Measurements from ENCODE around the gene FRMD8. TPM values are rescaled to one million over a fixed set of nuclear protein-coding genes. Genes with fewer than 3 reads are reported as not detected.

The FRMD8 gene
- polyA plus RNA-seq, 3 donors: 33.7 to 41.2 (median 35.4) TPM

DNA sequence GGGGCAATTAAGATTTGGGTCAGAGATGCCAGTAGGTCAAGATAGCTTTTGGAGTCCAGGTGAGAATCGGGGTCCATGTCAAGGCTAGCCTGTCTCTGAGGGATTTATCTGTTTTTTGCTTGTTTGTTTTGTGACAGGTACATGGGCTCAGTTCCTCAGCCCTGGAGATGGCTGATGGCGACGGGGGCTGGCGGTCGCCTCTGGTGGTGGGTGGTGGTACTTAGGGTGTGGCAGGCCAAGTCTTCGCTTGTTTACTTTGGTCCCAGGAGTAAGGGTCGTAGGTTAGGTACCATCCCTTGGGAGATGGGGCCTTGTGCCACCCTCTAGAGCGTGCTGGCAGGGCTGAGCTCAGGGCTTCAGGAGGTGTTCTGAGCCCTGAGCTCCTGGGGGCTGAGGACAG, 8.7 kb upstream of the FRMD8 start:
- H3K4me1 Mint-ChIP-seq: peaks cover 31% of the 10 kb centered on the region

GRCh38 chr11:65378208-65378927, 8.1 kb upstream of the FRMD8 start:
- H3K27ac Mint-ChIP-seq: peak overlapping the region; percentile 73 to 91 (median 85)
- TF ChIP-seq, protein P1, sequence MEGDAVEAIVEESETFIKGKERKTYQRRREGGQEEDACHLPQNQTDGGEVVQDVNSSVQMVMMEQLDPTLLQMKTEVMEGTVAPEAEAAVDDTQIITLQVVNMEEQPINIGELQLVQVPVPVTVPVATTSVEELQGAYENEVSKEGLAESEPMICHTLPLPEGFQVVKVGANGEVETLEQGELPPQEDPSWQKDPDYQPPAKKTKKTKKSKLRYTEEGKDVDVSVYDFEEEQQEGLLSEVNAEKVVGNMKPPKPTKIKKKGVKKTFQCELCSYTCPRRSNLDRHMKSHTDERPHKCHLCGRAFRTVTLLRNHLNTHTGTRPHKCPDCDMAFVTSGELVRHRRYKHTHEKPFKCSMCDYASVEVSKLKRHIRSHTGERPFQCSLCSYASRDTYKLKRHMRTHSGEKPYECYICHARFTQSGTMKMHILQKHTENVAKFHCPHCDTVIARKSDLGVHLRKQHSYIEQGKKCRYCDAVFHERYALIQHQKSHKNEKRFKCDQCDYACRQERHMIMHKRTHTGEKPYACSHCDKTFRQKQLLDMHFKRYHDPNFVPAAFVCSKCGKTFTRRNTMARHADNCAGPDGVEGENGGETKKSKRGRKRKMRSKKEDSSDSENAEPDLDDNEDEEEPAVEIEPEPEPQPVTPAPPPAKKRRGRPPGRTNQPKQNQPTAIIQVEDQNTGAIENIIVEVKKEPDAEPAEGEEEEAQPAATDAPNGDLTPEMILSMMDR (IDR thresholded peaks at IDR 0.05): no peak
- Histone ChIP-seq H3K4me1 (ENCODE audit: control insufficient read depth in 1 of 2, insufficient read depth in 2 of 2, low read length in 2 of 2) (peaks cover 40 to 48% of the 10 kb centered on the region in 2 donors), H3K4me3 (replicated peaks in 1 of 3; ENCODE audit: low read depth in 2 of 3, low read length in 3 of 3) (peak overlapping the region in 1 of 3 experiments; percentile 6), H3K36me3 (replicated peaks in 1 of 2; ENCODE audit: control insufficient read depth in 1 of 2, insufficient read depth in 2 of 2, low read length in 2 of 2) (no peaks in the 10 kb centered on the region), H3K27ac (ENCODE audit: low read depth in 1 of 2, low read length in 2 of 2) (peak overlapping the region; percentile 47 to 76), H3K9ac (ENCODE audit: insufficient read depth, low read length, poor library complexity, severe bottlenecking) (peak overlapping the region; percentile 31), H4K20me1 (ENCODE audit: insufficient read depth, low read length) (no peaks in the 10 kb centered on the region), H3K79me2 (ENCODE audit: insufficient read depth, low read length) (peaks cover 14% of the 10 kb centered on the region), H2AFZ (ENCODE audit: insufficient read depth, low read depth, low read length, poor library complexity, severe bottlenecking) (peak overlapping the region; percentile 73), H3K4me2 (replicated peaks; ENCODE audit: extremely low read depth, low read length, poor library complexity, severe bottlenecking) (peak overlapping the region; percentile 43), H3K27me3 (ENCODE audit: control insufficient read depth in 2 of 2, insufficient read depth in 2 of 2, low read length in 2 of 2) (no peaks in the 10 kb centered on the region), H3K9me3 (replicated peaks in 1 of 2; ENCODE audit: control insufficient read depth in 1 of 2, insufficient read depth in 1 of 2, low read length in 2 of 2) (no peaks in the 10 kb centered on the region)
- H3K4me1 Mint-ChIP-seq: peaks cover 37% of the 10 kb centered on the region
- H3K36me3 Mint-ChIP-seq: peaks cover 3 to 5% of the 10 kb centered on the region in 2 donors
- peak; percentile 65 to 78 (median 75) for DNase-seq
- H3K9me3 Mint-ChIP-seq: peaks cover 0 to 3% (median 0%) of the 10 kb centered on the region in 7 donors
- intact Hi-C loops (cut with micrococcal nuclease): no loop called here
- WGBS (ENCODE audit: insufficient coverage): 31% methylated on average over 17 of the region's 19 CpGs
- H3K4me3 Mint-ChIP-seq: peak overlapping the region in 1 of 2 donors; percentile 62
- peaks cover 0 to 3% (median 2%) of the 10 kb centered on the region in 3 donors for H3K27me3 Mint-ChIP-seq (ENCODE audit: low read depth in 3 of 3)

More for the DNA sequence above, 8.7 kb upstream of the FRMD8 start:
- peaks cover 0 to 2% (median 0%) of the 10 kb centered on the region in 7 donors for H3K9me3 Mint-ChIP-seq
- no peaks in the 10 kb centered on the region for H3K27me3 ChIP-seq (ENCODE audit: control insufficient read depth in 2 of 2, insufficient read depth in 2 of 2, low read length in 2 of 2)
- H3K79me2 ChIP-seq (ENCODE audit: insufficient read depth, low read length): peaks cover 14% of the 10 kb centered on the region
- H3K27ac ChIP-seq (ENCODE audit: low read depth in 1 of 2, low read length in 2 of 2): peak overlapping the region; percentile 47 to 76
- peak overlapping the region; percentile 31 for H3K9ac ChIP-seq (ENCODE audit: insufficient read depth, low read length, poor library complexity, severe bottlenecking)
- H3K27ac Mint-ChIP-seq: peak overlapping the region; percentile 73 to 91 (median 85)
- WGBS (ENCODE audit: insufficient coverage): 84% methylated on average over 7 of the region's 8 CpGs
- no peaks in the 10 kb centered on the region for H3K9me3 ChIP-seq (replicated peaks in 1 of 2; ENCODE audit: control insufficient read depth in 1 of 2, insufficient read depth in 1 of 2, low read length in 2 of 2)
- H4K20me1 ChIP-seq (ENCODE audit: insufficient read depth, low read length): no peaks in the 10 kb centered on the region
- TF ChIP-seq, protein P1 (IDR thresholded peaks at IDR 0.05): no peak
- no peak for DNase-seq
- H3K4me2 ChIP-seq (replicated peaks; ENCODE audit: extremely low read depth, low read length, poor library complexity, severe bottlenecking): peak overlapping the region; percentile 43
- peak overlapping the region; percentile 73 for H2AFZ ChIP-seq (ENCODE audit: insufficient read depth, low read depth, low read length, poor library complexity, severe bottlenecking)
- H3K4me3 Mint-ChIP-seq: no peak overlapping the region
- H3K4me3 ChIP-seq (replicated peaks in 1 of 3; ENCODE audit: low read depth in 2 of 3, low read length in 3 of 3): peak overlapping the region in 1 of 3 experiments; percentile 6
- intact Hi-C loops (cut with micrococcal nuclease): no loop called here
- H3K36me3 Mint-ChIP-seq: peaks cover 3 to 5% of the 10 kb centered on the region in 2 donors
- no peaks in the 10 kb centered on the region for H3K36me3 ChIP-seq (replicated peaks in 1 of 2; ENCODE audit: control insufficient read depth in 1 of 2, insufficient read depth in 2 of 2, low read length in 2 of 2)
- H3K27me3 Mint-ChIP-seq (ENCODE audit: low read depth in 3 of 3): peaks cover 2 to 3% (median 2%) of the 10 kb centered on the region in 3 donors
- H3K4me1 ChIP-seq (ENCODE audit: control insufficient read depth in 1 of 2, insufficient read depth in 2 of 2, low read length in 2 of 2): peaks cover 34 to 42% of the 10 kb centered on the region in 2 donors

Data from CD14-positive monocyte (primary cell).